Spinal cord (tissue), 10 donors: ENCODE results near the gene ARHGEF39. TPM values are rescaled to one million over a fixed set of nuclear protein-coding genes. Genes with fewer than 3 reads are reported as not detected.

Experiments used
- DNase-seq, 6 donors: peaks; one replicate each; pipeline versions ENCODE4 v3.0.0 to v3.0.0-alpha.2; 2013 to 2015; ENCODE audit warnings: low spot score in 6 of 6, low read depth in 4 of 6
- H3K27ac ChIP-seq: one replicate; pipeline ENCODE4 v1.5.1; 2013; ENCODE audit warnings: low read depth, low read length, control low read depth
- H3K27me3 ChIP-seq: one replicate; pipeline ENCODE4 v1.6.1; 2013; ENCODE audit warnings: low read length; ENCODE audit not compliant: control insufficient read depth, insufficient read depth
- H3K36me3 ChIP-seq: one replicate; pipeline ENCODE4 v1.6.1; 2013; ENCODE audit warnings: low read length; ENCODE audit not compliant: control insufficient read depth, insufficient read depth
- H3K4me1 ChIP-seq: one replicate; pipeline ENCODE4 v1.6.1; 2013; ENCODE audit warnings: low read length; ENCODE audit not compliant: control insufficient read depth, insufficient read depth
- H3K4me3 ChIP-seq: one replicate; pipeline ENCODE4 v1.5.1; 2013; ENCODE audit warnings: low read depth, low read length, control low read depth
- H3K9me3 ChIP-seq: one replicate; pipeline ENCODE4 v1.6.1; 2013; ENCODE audit warnings: low read length; ENCODE audit not compliant: control insufficient read depth, insufficient read depth
- WGBS: methylation state at CpG from one replicate; pipeline ENCODE4 v1.1.5; 2013; ENCODE audit warnings: missing lambda C conversion rate; ENCODE audit not compliant: insufficient coverage; 5-methylcytosine and 5-hydroxymethylcytosine counted together
- polyA plus RNA-seq, 2 donors: library from polyadenylated mRNA; unstranded; fragments of 120-200 nt; gene quantifications; one replicate each; pipeline ENCODE4 v1.2.1, GENCODE V29; 2013; ENCODE audit not compliant: insufficient read length in 2 of 2
- total RNA-seq, 2 donors: library from RNA; depleted of rRNA in 1 of 2; stranded (reverse); fragments of 120-200 nt in 1 of 2; fragments of >200 nt in 1 of 2; gene quantifications; one replicate each; pipeline versions ENCODE4 v1.2.3 to v1.2.4, GENCODE V29; 2013 to 2014
- donor health status: healthy.

ARHGEF39 gene
- total and polyA plus RNA-seq, 4 donors: 0.79 to 4.5 (median 2.3) TPM

GRCh38 chr9:35679766-35680330 is 14.9 kb upstream of the ARHGEF39 start:
- DNase-seq: no peak
- H3K4me1 ChIP-seq: peaks cover 13% of the 10 kb centered on the region
- H3K27me3 ChIP-seq: no peaks in the 10 kb centered on the region
- no peaks in the 10 kb centered on the region for H3K9me3 ChIP-seq
- no peak overlapping the region for H3K4me3 ChIP-seq
- peaks cover 10% of the 10 kb centered on the region for H3K36me3 ChIP-seq
- H3K27ac ChIP-seq: no peak overlapping the region
- 79% methylated on average over 8 of the region's 8 CpGs for WGBS

GRCh38 chr9:35679091-35679490 is 14.1 kb upstream of the ARHGEF39 start:
- Histone ChIP-seq H3K27me3 (no peaks in the 10 kb centered on the region), H3K4me3 (no peak overlapping the region), H3K36me3 (peaks cover 5% of the 10 kb centered on the region), H3K27ac (no peak overlapping the region), H3K4me1 (peaks cover 13% of the 10 kb centered on the region), H3K9me3 (no peaks in the 10 kb centered on the region)
- no peak for DNase-seq
- 100% methylated on average over 2 of the region's 5 CpGs for WGBS

- peak in 4 of 6 donors; percentile 56 to 96 (median 77) for DNase-seq
- WGBS: 3% methylated on average over 51 of the region's 51 CpGs
- H3K4me1 ChIP-seq: peaks cover 22% of the 10 kb centered on the region
- peak overlapping the region; percentile 7 for H3K27ac ChIP-seq
- no peaks in the 10 kb centered on the region for H3K36me3 ChIP-seq
- peak overlapping the region; percentile 62 for H3K4me3 ChIP-seq
- no peaks in the 10 kb centered on the region for H3K9me3 ChIP-seq
- no peaks in the 10 kb centered on the region for H3K27me3 ChIP-seq
Observed at GRCh38 chr9:35675732-35676392, 10.9 kb upstream of the ARHGEF39 start.

- peak in 1 of 6 donors; percentile 49 for DNase-seq
- H3K4me3 ChIP-seq: peak overlapping the region; percentile 62
- H3K36me3 ChIP-seq: no peaks in the 10 kb centered on the region
Observed at GRCh38 chr9:35675204-35675603, 10.2 kb upstream of the ARHGEF39 start.

GRCh38 chr9:35674025-35674361 is 9.0 kb upstream of the ARHGEF39 start:
- no peak overlapping the region for H3K4me3 ChIP-seq
- H3K27me3 ChIP-seq: no peaks in the 10 kb centered on the region
- H3K27ac ChIP-seq: no peak overlapping the region
- 71% methylated on average over 3 of the region's 3 CpGs for WGBS
- no peaks in the 10 kb centered on the region for H3K36me3 ChIP-seq
- DNase-seq: no peak
- peaks cover 22% of the 10 kb centered on the region for H3K4me1 ChIP-seq
- no peaks in the 10 kb centered on the region for H3K9me3 ChIP-seq

More at GRCh38 chr9:35675204-35675603, 10.2 kb upstream of the ARHGEF39 start:
- peaks cover 22% of the 10 kb centered on the region for H3K4me1 ChIP-seq
- no peaks in the 10 kb centered on the region for H3K9me3 ChIP-seq
- H3K27me3 ChIP-seq: no peaks in the 10 kb centered on the region
- WGBS: 26% methylated on average over 12 of the region's 13 CpGs
- H3K27ac ChIP-seq: no peak overlapping the region

GRCh38 chr9:35673132-35674024 is 8.4 kb upstream of the ARHGEF39 start, which contains the start of gene CA9:
CA9 (plus strand) TSS chr9:35673928; CDS start chr9:35673960, 32 bp downstream.
- H3K36me3 ChIP-seq: no peaks in the 10 kb centered on the region
- no peaks in the 10 kb centered on the region for H3K27me3 ChIP-seq
- H3K27ac ChIP-seq: no peak within 1 kb of the TSS
- no peaks in the 10 kb centered on the region for H3K9me3 ChIP-seq
- no peak within 1 kb of the TSS for H3K4me3 ChIP-seq
- DNase-seq: peak in 2 of 6 donors; percentile 27 to 87
- WGBS: 48% methylated on average over 7 of the region's 10 CpGs
- peaks cover 22% of the 10 kb centered on the region for H3K4me1 ChIP-seq

- no peaks in the 10 kb centered on the region for H3K9me3 ChIP-seq
- H3K4me1 ChIP-seq: peaks cover 20% of the 10 kb centered on the region
- H3K36me3 ChIP-seq: no peaks in the 10 kb centered on the region
- H3K27ac ChIP-seq: no peak overlapping the region
- no peak for DNase-seq
- H3K27me3 ChIP-seq: no peaks in the 10 kb centered on the region
- H3K4me3 ChIP-seq: no peak overlapping the region
- WGBS: 75% methylated on average over 2 of the region's 6 CpGs
Observed at GRCh38 chr9:35669331-35670145, 4.5 kb upstream of the ARHGEF39 start.

GRCh38 chr9:35667939-35668338 is 2.9 kb upstream of the ARHGEF39 start:
- Histone ChIP-seq H3K27me3 (no peaks in the 10 kb centered on the region), H3K27ac (no peak overlapping the region), H3K9me3 (no peaks in the 10 kb centered on the region), H3K4me3 (no peak overlapping the region), H3K36me3 (no peaks in the 10 kb centered on the region), H3K4me1 (peaks cover 15% of the 10 kb centered on the region)
- 100% methylated on average over 3 of the region's 3 CpGs for WGBS
- no peak for DNase-seq

GRCh38 chr9:35666549-35666948 is 1.6 kb upstream of the ARHGEF39 start:
- Histone ChIP-seq H3K4me1 (peaks cover 15% of the 10 kb centered on the region), H3K4me3 (no peak overlapping the region), H3K36me3 (peaks cover 7% of the 10 kb centered on the region), H3K27ac (no peak overlapping the region), H3K9me3 (no peaks in the 10 kb centered on the region), H3K27me3 (no peaks in the 10 kb centered on the region)
- DNase-seq: no peak
- WGBS: 92% methylated on average over 2 of the region's 5 CpGs
